Bronchial epithelial cell (primary cell): ENCODE results near the gene NANOS3. TPM values are rescaled to one million over a fixed set of nuclear protein-coding genes. Genes with fewer than 3 reads are reported as not detected.
A peak's percentile ranks its signal among the peaks of the same experiment; 100 is the strongest.

ENCODE experiments used
- DNase-seq: peaks from one replicate; pipeline ENCODE4 v3.0.0-alpha.2; 2010; ENCODE audit warnings: low read depth
- FAIRE-seq: peaks from 2 replicates; lab custom pipeline; 2011; peaks lifted over from hg19 to GRCh38; lab: Jason Lieb, UNC
- H3K27me3 ChIP-seq: 2 replicates; pipeline ENCODE4 v1.5.1; 2011; ENCODE audit warnings: low read length; ENCODE audit not compliant: control insufficient read depth, insufficient read depth
- H3K36me3 ChIP-seq: 2 replicates; pipeline ENCODE4 v1.5.1; 2011; ENCODE audit warnings: low read length; ENCODE audit not compliant: control insufficient read depth, insufficient read depth
- H3K4me3 ChIP-seq: 2 replicates; pipeline ENCODE4 v1.5.1; 2011; ENCODE audit warnings: mild to moderate bottlenecking, low read depth, low read length, control low read depth
- total RNA-seq: library from RNA; depleted of rRNA; stranded (reverse); fragments of >200 nt; gene quantifications from 2 replicates; pipeline ENCODE4 v1.2.1, GENCODE V29; 2014
- TF ChIP-seq, protein P1 (sequence below): IDR thresholded peaks from 2 replicates; pipeline ENCODE4 v1.5.1; 2011; ENCODE audit warnings: mild to moderate bottlenecking, moderate library complexity, low read length, control low read depth, inconsistent platforms; ENCODE audit not compliant: insufficient read depth, severe bottlenecking

Gene NANOS3
- total RNA-seq, 1 donor from 2014 or later: 0.53 TPM

DNA sequence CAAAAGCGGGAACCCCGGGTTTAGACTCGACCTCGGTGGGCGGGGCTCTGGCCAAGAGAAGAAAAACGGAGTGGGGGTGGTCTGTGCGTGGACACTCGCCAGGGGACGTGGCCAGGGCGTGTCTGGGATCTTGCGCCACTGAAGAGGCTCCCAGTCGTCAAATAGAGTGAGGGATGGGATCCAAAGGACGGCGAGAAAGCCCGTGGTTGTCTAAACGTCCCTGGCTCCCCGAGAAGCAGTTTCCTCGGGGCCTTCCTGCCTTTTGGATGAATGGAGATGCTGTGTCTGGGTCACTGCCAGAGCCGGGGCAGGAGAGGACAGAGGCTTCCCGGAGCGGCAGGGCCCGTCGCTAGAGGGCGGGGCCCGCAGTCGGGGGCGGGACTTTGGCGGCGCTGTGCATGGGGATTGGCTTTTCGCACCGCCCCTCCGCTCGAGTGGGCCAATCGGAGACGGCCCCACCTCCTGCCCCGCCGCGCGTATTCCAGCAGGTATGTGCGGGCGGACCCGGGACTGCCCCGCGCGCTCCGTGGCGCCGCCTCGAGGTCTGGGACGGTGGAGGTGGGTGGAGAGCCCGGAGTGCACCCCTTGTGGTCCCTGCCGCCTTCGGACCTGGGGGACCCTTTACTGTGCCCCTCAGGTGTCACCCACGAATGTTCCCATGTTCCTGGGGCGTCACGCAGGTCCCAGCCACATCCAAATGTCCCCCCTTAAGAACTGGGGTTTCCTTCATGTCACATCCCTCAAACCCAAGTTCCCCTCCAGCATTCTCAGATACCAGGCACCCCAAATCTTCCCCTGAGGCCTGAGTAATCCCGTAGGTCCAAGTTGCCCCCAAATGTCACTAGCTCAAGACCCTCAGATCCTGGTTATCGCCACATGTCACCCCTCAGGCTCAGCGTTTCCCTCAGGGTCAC, 43.3 kb upstream of the NANOS3 start:
- DNase-seq: peak; percentile 73
- H3K27me3 ChIP-seq: no peaks in the 10 kb centered on the region
- TF ChIP-seq, protein P1, sequence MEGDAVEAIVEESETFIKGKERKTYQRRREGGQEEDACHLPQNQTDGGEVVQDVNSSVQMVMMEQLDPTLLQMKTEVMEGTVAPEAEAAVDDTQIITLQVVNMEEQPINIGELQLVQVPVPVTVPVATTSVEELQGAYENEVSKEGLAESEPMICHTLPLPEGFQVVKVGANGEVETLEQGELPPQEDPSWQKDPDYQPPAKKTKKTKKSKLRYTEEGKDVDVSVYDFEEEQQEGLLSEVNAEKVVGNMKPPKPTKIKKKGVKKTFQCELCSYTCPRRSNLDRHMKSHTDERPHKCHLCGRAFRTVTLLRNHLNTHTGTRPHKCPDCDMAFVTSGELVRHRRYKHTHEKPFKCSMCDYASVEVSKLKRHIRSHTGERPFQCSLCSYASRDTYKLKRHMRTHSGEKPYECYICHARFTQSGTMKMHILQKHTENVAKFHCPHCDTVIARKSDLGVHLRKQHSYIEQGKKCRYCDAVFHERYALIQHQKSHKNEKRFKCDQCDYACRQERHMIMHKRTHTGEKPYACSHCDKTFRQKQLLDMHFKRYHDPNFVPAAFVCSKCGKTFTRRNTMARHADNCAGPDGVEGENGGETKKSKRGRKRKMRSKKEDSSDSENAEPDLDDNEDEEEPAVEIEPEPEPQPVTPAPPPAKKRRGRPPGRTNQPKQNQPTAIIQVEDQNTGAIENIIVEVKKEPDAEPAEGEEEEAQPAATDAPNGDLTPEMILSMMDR: peak; percentile 71
- H3K36me3 ChIP-seq: peaks cover 24% of the 10 kb centered on the region
- H3K4me3 ChIP-seq: no peak overlapping the region
- FAIRE-seq: no peak

DNA sequence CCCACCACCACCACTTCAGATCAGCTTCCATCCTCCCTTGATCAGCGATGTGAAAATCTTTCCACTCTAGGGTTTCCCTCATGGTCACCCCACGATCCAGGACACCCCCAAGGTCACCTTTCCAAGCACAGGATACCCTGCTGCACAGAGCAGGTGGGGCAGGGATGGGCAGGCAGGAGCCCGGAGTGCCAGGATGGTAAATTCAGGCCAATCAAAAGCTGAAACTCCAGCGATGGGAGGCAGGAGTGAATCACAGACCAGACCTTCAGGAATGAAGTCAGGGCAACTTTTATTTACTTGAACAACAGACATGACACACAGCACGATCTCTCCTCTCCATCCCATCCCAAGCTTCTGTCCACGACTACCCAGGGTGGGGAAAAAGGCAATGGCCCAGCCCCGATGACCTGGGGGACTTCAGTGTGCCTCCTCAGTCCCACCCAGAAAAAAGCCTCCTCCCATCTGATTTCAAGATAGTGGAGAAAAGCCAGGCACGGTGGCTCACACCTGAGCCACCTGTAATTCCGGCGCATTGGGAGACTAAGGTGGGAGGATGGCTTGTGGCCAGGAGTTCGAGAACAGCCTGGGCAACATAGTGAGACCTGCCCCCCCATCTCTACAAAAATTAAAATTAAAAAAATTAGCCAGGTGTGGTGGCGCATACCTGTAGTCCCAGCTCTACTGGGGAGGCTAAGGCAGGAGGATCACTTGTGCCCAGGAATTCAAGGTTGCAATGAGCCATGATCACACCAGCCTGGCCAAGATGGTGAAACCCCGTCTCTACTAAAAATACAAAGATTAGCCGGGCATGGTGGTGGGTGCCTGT, 42.5 kb upstream of the NANOS3 start:
- Histone ChIP-seq H3K36me3 (peaks cover 27% of the 10 kb centered on the region), H3K4me3 (no peak overlapping the region), H3K27me3 (no peaks in the 10 kb centered on the region)
- peak; percentile 83 for FAIRE-seq
- DNase-seq: peak; percentile 84
- TF ChIP-seq, protein P1: no peak

DNA sequence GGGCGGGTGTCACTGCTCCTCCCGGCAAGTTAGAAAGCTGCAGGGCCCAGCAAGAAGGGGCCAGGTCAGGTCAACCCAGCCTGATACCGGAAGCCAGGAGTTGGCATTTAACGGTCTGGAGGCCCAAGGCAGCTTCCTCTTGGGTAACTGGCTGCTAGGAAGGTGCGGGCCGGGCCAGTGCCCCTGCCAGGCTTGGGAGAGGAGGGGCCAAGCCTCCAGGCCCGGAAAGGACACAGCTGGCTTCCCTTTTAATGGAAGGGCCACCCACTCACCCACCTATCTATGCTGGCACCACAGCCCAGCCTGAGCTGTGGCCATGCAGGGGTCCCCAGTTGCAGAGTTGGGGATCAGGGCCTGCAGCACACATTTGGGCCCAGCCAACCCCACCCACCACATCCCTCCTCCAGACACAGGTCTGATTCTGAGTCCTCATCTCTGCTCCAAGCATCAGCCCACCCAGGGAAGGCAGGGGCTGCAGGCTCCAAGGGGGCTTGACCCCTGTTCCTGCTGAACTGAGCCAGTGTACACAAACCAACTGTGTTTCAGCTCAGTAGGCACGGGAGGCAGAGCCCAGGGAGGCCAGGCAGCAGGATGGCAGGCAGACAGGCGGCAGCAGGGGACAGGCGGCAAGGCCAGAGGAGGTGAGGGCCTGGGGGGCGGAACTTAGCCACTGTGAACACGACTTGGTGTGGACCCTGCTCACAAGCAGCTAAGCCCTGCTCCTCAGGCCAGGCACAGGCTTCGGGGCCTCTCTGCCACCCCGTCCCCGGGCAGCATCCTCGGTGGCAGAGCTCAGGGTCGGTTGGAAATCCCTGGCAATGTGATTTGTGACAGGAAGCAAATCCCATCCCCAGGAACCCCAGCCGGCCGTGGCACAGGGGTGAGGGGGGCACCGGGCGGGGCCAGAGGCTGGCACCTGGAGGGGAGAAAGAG, 40.9 kb upstream of the NANOS3 start:
- Histone ChIP-seq H3K4me3 (no peak overlapping the region), H3K36me3 (peaks cover 39% of the 10 kb centered on the region), H3K27me3 (no peaks in the 10 kb centered on the region)
- FAIRE-seq (no peak), DNase-seq (no peak)
- TF ChIP-seq, protein P1: no peak

DNA sequence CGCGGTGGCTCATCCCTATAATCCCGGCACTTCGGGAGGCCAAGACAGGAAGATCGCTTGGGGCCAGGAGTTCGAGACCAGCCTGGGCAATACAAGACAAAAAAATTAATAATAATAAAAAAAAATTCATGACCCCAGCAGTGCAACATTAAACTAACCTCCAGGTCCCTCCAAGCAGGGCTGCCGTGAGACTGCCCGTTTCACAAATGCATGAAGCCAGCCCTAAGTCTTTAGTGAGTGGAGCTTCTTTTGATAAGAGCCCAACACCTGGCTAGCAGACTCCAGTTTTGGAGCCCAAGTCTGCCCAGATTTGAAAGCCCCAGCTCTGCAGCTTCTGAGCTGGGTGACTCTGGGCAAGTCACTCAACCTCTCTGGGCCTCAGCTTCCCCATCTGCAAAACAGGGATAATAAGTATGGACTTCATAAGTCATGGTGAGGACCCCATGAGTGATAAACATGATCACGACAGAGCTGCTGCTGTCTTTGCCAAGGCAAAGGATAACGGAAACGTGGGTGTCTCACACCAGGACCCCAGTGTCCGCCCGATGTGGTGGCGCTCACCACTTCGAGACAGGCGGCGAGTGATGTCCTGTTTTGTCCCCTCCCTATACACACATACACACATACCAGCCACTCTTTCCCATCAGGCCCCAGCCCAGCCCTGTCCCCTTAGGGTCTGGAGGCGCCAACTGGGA, 38.4 kb upstream of the NANOS3 start:
- DNase-seq (no peak), FAIRE-seq (no peak)
- Histone ChIP-seq H3K27me3 (no peaks in the 10 kb centered on the region), H3K36me3 (peaks cover 44% of the 10 kb centered on the region), H3K4me3 (peak overlapping the region; percentile 96)
- TF ChIP-seq, protein P1: no peak
